Ishikawa (cell line): ENCODE results near the gene ELMO1.

Experiments
- EP300 ChIP-seq: IDR thresholded peaks from 2 replicates; pipeline ENCODE4 v1.6.1; 2012; ENCODE audit warnings: borderline replicate concordance
- REST ChIP-seq: IDR thresholded peaks from 2 replicates; pipeline ENCODE4 v1.6.1; 2012; ENCODE audit warnings: low read depth, mild to moderate bottlenecking
- YY1 ChIP-seq: IDR thresholded peaks from 2 replicates; pipeline ENCODE4 v1.6.1; 2012; ENCODE audit warnings: low read depth

- no peak for TF ChIP-seq EP300
- TF ChIP-seq YY1 = no peak
- TF ChIP-seq REST = no peak
Observed at GRCh38 chr7:36962367-36962766, 486.3 kb downstream of the ELMO1 start.
